SK-N-SH (cell line): ENCODE results near the gene DNAJB11. TPM values are rescaled to one million over a fixed set of nuclear protein-coding genes. Genes with fewer than 3 reads are reported as not detected.

Experiments
- CTCF ChIA-PET: fragments of 300-600, 350-600 bp; formaldehyde crosslinking; extraction: SDS; loops from one replicate; lab custom pipeline; 2021; lab: Yijun Ruan, JAX
- POLR2A ChIA-PET: fragments of 350-600 bp; sonication (Branson Sonifier 250); formaldehyde crosslinking; extraction: SDS; loops from one replicate; lab custom pipeline; 2020; ENCODE audit warnings: antibody characterized with exemption, inconsistent platforms; lab: Yijun Ruan, JAX
- DNase-seq: peaks from one replicate; pipeline ENCODE4 v3.0.0; 2012
- H2AFZ ChIP-seq: fragments of 200-600 bp; sonication (generic); 2 replicates; pipeline ENCODE4 v1.8.1; 2016; ENCODE audit warnings: antibody characterized with exemption, mild to moderate bottlenecking, low read depth
- H3F3A ChIP-seq: fragments of 200-600 bp; sonication (generic); replicated peaks from 2 replicates; pipeline ENCODE3; 2016; ENCODE audit warnings: antibody characterized with exemption, mild to moderate bottlenecking; ENCODE audit not compliant: insufficient read depth
- H3K27ac ChIP-seq, 2 experiments: fragments of 200-500 bp in 1 of 2; fragments of 200-600 bp in 1 of 2; sonication (Bioruptor generic) in 1 of 2; sonication (generic), shearing (Covaris generic) in 1 of 2; 2 replicates each; pipeline versions ENCODE4 v1.5.1 to v1.6.1; 2014 to 2016; ENCODE audit warnings: low read depth in 2 of 2, inconsistent platforms in 1 of 2, low read length in 1 of 2, mild to moderate bottlenecking in 1 of 2, mixed read lengths in 1 of 2
- H3K27me3 ChIP-seq: fragments of 200-600 bp; sonication (generic), shearing (Covaris generic); 2 replicates; pipeline ENCODE4 v1.6.1; 2016; ENCODE audit warnings: mixed run types; ENCODE audit not compliant: insufficient read depth
- H3K36me3 ChIP-seq, 2 experiments: fragments of 200-500 bp in 1 of 2; fragments of 200-600 bp in 1 of 2; sonication (Bioruptor generic) in 1 of 2; sonication (generic) in 1 of 2; replicated peaks in 1 of 2; 2 replicates each; pipeline versions ENCODE3 to v1.5.1; 2014 to 2016; ENCODE audit warnings: low read length in 1 of 2, mild to moderate bottlenecking in 1 of 2; ENCODE audit not compliant: insufficient read depth in 2 of 2, control insufficient read depth in 1 of 2
- H3K4me1 ChIP-seq, 2 experiments: fragments of 200-500 bp in 1 of 2; fragments of 200-600 bp in 1 of 2; sonication (Bioruptor generic) in 1 of 2; sonication (generic), shearing (Covaris generic) in 1 of 2; 2 replicates each; pipeline versions ENCODE4 v1.5.1 to v1.6.1; 2014 to 2016; ENCODE audit warnings: low read depth in 1 of 2, low read length in 1 of 2, mixed run types in 1 of 2; ENCODE audit not compliant: insufficient read depth in 2 of 2, control insufficient read depth in 1 of 2
- H3K4me2 ChIP-seq: fragments of 200-600 bp; sonication (generic), shearing (Covaris generic); 2 replicates; pipeline ENCODE4 v1.6.1; 2017; ENCODE audit warnings: mixed run types
- H3K4me3 ChIP-seq, 2 experiments: fragments of 200-500 bp in 1 of 2; fragments of 200-600 bp in 1 of 2; sonication (Bioruptor generic) in 1 of 2; sonication (generic), shearing (Covaris generic) in 1 of 2; 2 replicates each; pipeline versions ENCODE4 v1.5.1 to v1.8.1; 2014 to 2016; ENCODE audit warnings: low read depth in 2 of 2, inconsistent platforms in 1 of 2, low read length in 1 of 2, mild to moderate bottlenecking in 1 of 2, mixed read lengths in 1 of 2, moderate library complexity in 1 of 2
- H3K79me2 ChIP-seq: fragments of 200-600 bp; sonication (generic); 2 replicates; pipeline ENCODE4 v1.8.1; 2017; ENCODE audit warnings: mild to moderate bottlenecking; ENCODE audit not compliant: insufficient read depth
- H3K9ac ChIP-seq: fragments of 200-600 bp; sonication (generic); 2 replicates; pipeline ENCODE4 v1.6.1; 2017; ENCODE audit warnings: mixed run types
- H3K9me2 ChIP-seq: fragments of 200-600 bp; sonication (generic); 2 replicates; pipeline ENCODE4 v1.6.1; 2017; ENCODE audit warnings: mixed run types
- H3K9me3 ChIP-seq: fragments of 200-600 bp; sonication (generic); 2 replicates; pipeline ENCODE4 v1.6.1; 2017; ENCODE audit warnings: mixed run types, mild to moderate bottlenecking, moderate library complexity
- H4K20me1 ChIP-seq: fragments of 200-600 bp; sonication (generic); 2 replicates; pipeline ENCODE4 v1.6.1; 2017; ENCODE audit warnings: mild to moderate bottlenecking, mixed run types; ENCODE audit not compliant: insufficient read depth
- CHD2 ChIP-seq: fragments of 150-350 bp; IDR thresholded peaks from 2 replicates; pipeline ENCODE4 v1.6.1; 2018; ENCODE audit warnings: low read length; ENCODE audit not compliant: partially characterized antibody
- EP300 ChIP-seq, 2 experiments: IDR thresholded peaks; 2 replicates each; pipeline versions ENCODE4 v1.4.0 to v1.6.1; 2012; ENCODE audit warnings: borderline replicate concordance in 1 of 2, low read depth in 1 of 2, low read length in 1 of 2
- FOSL2 ChIP-seq: IDR thresholded peaks from 2 replicates; pipeline ENCODE4 v1.4.0; 2012; ENCODE audit warnings: low read depth, mild to moderate bottlenecking, moderate library complexity, borderline replicate concordance
- FOXM1 ChIP-seq: IDR thresholded peaks from 2 replicates; pipeline ENCODE4 v1.4.0; 2012; ENCODE audit warnings: low read depth, mild to moderate bottlenecking
- GABPA ChIP-seq: IDR thresholded peaks from 2 replicates; pipeline ENCODE4 v1.4.0; 2012; ENCODE audit warnings: low read depth, mild to moderate bottlenecking
- GATA2 ChIP-seq: sonication (generic); formaldehyde crosslinking; IDR thresholded peaks from 2 replicates; pipeline ENCODE4 v1.5.0; 2020; ENCODE audit warnings: mild to moderate bottlenecking, missing genetic modification reagents
- JUND ChIP-seq: IDR thresholded peaks from 2 replicates; pipeline ENCODE4 v1.4.0; 2012
- MEF2A ChIP-seq: IDR thresholded peaks from 2 replicates; pipeline ENCODE4 v1.4.0; 2012; ENCODE audit warnings: low read depth, borderline replicate concordance
- NRF1 ChIP-seq: IDR thresholded peaks from 2 replicates; pipeline ENCODE4 v1.6.1; 2012; ENCODE audit warnings: low read depth, mild to moderate bottlenecking, low read length
- POLR2AphosphoS5 ChIP-seq: IDR thresholded peaks from 2 replicates; pipeline ENCODE4 v1.6.1; 2012; ENCODE audit warnings: low read depth, low read length
- RAD21 ChIP-seq: IDR thresholded peaks from 2 replicates; pipeline ENCODE4 v1.6.1; 2012; ENCODE audit warnings: mild to moderate bottlenecking, low read length
- RCOR1 ChIP-seq: fragments of 150-350 bp; IDR thresholded peaks from 2 replicates; pipeline ENCODE4 v1.6.1; 2017; ENCODE audit warnings: antibody characterized with exemption, low read length
- SIN3A ChIP-seq: IDR thresholded peaks from 2 replicates; pipeline ENCODE4 v1.6.1; 2012; ENCODE audit warnings: low read depth, mild to moderate bottlenecking, low read length, moderate library complexity, borderline replicate concordance
- SMC3 ChIP-seq: IDR thresholded peaks from 2 replicates; pipeline ENCODE4 v1.6.1; 2012; ENCODE audit warnings: low read depth, low read length, improper control_type of control experiment
- TEAD4 ChIP-seq: IDR thresholded peaks from 2 replicates; pipeline ENCODE4 v1.4.0; 2012; ENCODE audit warnings: mild to moderate bottlenecking, borderline replicate concordance; ENCODE audit not compliant: insufficient read depth
- WGBS: methylation state at CpG from one replicate; pipeline ENCODE4 v1.1.6; 2017; ENCODE audit warnings: low lambda C conversion rate; 5-methylcytosine and 5-hydroxymethylcytosine counted together
- polyA plus RNA-seq, 3 experiments: library from polyadenylated mRNA; depleted of rRNA; stranded (reverse); fragments of >200 nt; gene quantifications; 2 replicates each; pipeline ENCODE4 v1.2.3, GENCODE V29; 2012
- TF ChIP-seq, protein P1 (sequence below): IDR thresholded peaks from 2 replicates; pipeline ENCODE4 v1.4.0; 2012; ENCODE audit warnings: low read depth, borderline replicate concordance
- TF ChIP-seq, protein P2 (sequence below): IDR thresholded peaks from 2 replicates; pipeline ENCODE4 v1.6.1; 2012; ENCODE audit warnings: mild to moderate bottlenecking, low read depth, low read length, moderate library complexity

Gene DNAJB11
- polyA plus RNA-seq, 1 of the 3 experiments (the other 2 are of a cell fraction) = 33.3 TPM

DNA sequence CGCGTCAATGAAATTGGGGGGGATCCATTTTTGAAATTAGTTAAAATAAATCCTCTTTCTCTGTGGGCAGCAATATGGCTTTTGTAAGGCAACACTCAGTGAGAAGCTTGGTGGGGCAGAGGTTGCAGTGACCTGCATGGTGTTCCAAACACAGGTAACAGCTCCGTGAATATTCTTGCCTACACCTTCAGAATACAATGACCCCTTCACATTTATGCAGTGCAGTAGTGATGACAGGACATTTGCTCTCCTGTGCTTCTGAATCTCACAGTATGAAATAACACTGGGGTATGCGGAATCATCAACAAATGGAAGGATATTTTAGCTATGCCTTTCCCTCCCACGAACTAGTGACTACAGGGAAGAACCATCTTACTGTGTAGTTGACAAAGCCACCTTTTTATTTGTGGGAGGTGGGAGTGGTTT, 49.3 kb downstream of the DNAJB11 start:
- no peaks in the 10 kb centered on the region for H3K79me2 ChIP-seq
- ChIA-PET POLR2A (no interaction called here), CTCF (interaction anchor here (1.2 to 8.6 kb wide), 2 partner anchors 202 to 636 kb away, joined by 3 to 119 read pairs; no protein-coding TSS in a partner anchor)
- no peaks in the 10 kb centered on the region for H4K20me1 ChIP-seq
- no peak overlapping the region for H3K27ac ChIP-seq
- TF ChIP-seq FOXM1 = no peak
- TF ChIP-seq RAD21 = no peak
- TF ChIP-seq SIN3A = no peak
- no peak for TF ChIP-seq TEAD4
- no peak for TF ChIP-seq GABPA
- no peak for TF ChIP-seq CHD2
- TF ChIP-seq, protein P1, sequence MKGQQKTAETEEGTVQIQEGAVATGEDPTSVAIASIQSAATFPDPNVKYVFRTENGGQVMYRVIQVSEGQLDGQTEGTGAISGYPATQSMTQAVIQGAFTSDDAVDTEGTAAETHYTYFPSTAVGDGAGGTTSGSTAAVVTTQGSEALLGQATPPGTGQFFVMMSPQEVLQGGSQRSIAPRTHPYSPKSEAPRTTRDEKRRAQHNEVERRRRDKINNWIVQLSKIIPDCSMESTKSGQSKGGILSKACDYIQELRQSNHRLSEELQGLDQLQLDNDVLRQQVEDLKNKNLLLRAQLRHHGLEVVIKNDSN = no peak
- no peak for TF ChIP-seq EP300 (IDR thresholded peaks at IDR 0.05; ENCODE audit: borderline replicate concordance in 1 of 2, low read depth in 1 of 2, low read length in 1 of 2)
- no peak for TF ChIP-seq JUND
- TF ChIP-seq MEF2A = no peak
- TF ChIP-seq RCOR1 = no peak
- TF ChIP-seq, protein P2, sequence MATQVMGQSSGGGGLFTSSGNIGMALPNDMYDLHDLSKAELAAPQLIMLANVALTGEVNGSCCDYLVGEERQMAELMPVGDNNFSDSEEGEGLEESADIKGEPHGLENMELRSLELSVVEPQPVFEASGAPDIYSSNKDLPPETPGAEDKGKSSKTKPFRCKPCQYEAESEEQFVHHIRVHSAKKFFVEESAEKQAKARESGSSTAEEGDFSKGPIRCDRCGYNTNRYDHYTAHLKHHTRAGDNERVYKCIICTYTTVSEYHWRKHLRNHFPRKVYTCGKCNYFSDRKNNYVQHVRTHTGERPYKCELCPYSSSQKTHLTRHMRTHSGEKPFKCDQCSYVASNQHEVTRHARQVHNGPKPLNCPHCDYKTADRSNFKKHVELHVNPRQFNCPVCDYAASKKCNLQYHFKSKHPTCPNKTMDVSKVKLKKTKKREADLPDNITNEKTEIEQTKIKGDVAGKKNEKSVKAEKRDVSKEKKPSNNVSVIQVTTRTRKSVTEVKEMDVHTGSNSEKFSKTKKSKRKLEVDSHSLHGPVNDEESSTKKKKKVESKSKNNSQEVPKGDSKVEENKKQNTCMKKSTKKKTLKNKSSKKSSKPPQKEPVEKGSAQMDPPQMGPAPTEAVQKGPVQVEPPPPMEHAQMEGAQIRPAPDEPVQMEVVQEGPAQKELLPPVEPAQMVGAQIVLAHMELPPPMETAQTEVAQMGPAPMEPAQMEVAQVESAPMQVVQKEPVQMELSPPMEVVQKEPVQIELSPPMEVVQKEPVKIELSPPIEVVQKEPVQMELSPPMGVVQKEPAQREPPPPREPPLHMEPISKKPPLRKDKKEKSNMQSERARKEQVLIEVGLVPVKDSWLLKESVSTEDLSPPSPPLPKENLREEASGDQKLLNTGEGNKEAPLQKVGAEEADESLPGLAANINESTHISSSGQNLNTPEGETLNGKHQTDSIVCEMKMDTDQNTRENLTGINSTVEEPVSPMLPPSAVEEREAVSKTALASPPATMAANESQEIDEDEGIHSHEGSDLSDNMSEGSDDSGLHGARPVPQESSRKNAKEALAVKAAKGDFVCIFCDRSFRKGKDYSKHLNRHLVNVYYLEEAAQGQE = no peak
- TF ChIP-seq POLR2AphosphoS5 = no peak
- TF ChIP-seq SMC3 = no peak
- no peak for TF ChIP-seq NRF1
- no peak for TF ChIP-seq GATA2 (CRISPR knock-in tag)
- no peak for TF ChIP-seq FOSL2
- no peak for DNase-seq
- peaks cover 34% of the 10 kb centered on the region; the same call in 1 of the 2 replicates for H3K27me3 ChIP-seq
- no peak overlapping the region for H2AFZ ChIP-seq
- 57% methylated on average over 5 of the region's 5 CpGs for WGBS
- no peaks in the 10 kb centered on the region for H3K36me3 ChIP-seq
- peaks cover 0 to 3% of the 10 kb centered on the region in 2 experiments; a peak in 2 of 4 replicates for H3K4me1 ChIP-seq
- H3K9ac ChIP-seq = no peak overlapping the region
- H3K4me2 ChIP-seq = no peak overlapping the region
- no peaks in the 10 kb centered on the region for H3K9me2 ChIP-seq
- no peak overlapping the region for H3K4me3 ChIP-seq
- H3F3A ChIP-seq = no peaks in the 10 kb centered on the region
- H3K9me3 ChIP-seq = no peaks in the 10 kb centered on the region
